HG03520 (cell line): ENCODE data around the gene PTPRN2.
"Not testable (repeated sequence)": the region's sequence is repeated elsewhere in the genome, so short reads cannot be mapped to it uniquely, and the experiment has no call there.

Experiments
- ATAC-seq: cut with Tn5 transposase; IDR thresholded peaks from one replicate; pipeline ENCODE4 v1.9.1; 2021; ENCODE audit warnings: mild to moderate bottlenecking, moderate library complexity; ENCODE audit not compliant: unreplicated experiment

Gene PTPRN2

DNA sequence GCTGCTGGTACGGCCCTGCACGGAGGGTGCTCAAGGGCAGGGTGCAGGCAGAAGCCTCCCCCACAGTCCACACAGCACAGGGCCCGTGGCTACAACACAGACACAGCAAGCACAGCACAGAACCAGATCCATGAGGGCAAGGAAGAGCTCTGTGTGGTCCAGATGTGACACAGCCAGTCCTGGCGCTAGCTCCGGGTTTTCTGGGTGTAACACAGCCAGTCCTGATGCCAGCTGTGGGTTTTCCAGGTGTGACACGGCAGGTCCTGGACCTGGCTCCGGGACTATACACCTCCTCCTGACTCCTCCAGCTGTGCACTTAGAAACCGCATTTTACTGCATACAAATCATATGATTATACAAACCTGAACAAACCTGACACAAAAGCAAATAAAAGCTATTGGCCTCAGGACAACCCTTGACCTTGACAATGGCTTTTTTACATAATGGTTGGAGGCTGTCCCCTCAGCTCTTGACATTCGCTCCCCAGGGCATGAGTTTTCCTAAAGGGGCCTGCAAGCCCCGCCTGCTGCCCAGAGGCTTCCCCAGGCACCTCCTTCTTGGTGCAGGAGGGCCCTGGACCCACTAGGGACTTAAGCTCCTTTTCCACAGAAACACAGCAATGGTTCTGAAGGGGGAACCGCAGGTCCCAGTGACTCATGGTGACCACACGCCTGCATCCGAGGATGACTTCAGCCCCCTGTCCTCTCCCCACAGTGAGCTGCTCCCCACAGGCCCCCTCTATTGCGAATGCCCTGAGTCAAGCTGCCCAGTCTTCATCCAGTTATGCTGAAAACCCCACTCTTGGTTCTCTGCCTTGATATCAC lies 209.6 kb downstream of the PTPRN2 start:
- no peak for ATAC-seq

DNA sequence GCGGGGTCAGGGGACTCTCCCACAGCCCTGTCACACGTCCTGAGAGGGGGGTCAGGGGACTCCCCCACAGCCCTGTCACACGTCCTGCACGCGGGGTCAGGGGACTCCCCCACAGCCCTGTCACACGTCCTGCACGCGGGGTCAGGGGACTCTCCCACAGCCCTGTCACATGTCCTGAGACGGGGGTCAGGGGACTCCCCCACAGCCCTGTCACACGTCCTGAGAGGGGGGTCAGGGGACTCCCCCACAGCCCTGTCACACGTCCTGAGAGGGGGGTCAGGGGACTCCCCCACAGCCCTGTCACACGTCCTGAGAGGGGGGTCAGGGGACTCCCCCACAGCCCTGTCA lies 210.8 kb downstream of the PTPRN2 start:
- ATAC-seq: not testable (repeated sequence)

DNA sequence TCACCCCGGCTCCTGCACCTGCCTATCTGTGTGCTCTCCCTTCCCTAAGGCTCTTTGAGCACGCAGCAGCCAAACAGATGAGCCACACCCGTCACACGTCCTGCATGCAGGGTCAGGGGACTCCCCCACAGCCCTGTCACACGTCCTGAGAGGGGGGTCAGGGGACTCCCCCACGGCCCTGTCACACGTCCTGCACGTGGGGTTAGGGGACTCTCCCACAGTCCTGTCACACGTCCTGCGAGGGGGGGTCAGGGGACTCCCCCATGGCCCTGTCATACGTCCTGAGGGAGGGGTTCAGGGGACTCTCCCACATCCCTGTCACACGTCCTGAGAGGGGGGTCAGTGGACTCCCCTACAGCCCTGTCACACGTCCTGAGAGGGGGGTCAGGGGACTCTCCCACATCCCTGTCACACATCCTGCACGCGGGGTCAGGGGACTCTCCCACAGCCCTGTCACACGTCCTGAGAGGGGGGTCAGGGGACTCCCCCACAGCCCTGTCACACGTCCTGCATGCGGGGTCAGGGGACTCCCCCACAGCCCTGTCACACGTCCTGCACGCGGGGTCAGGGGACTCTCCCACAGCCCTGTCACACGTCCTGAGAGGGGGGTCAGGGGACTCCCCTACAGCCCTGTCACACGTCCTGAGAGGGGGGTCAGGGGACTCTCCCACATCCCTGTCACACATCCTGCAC lies 211.3 kb downstream of the PTPRN2 start:
- ATAC-seq: not testable (repeated sequence)

DNA sequence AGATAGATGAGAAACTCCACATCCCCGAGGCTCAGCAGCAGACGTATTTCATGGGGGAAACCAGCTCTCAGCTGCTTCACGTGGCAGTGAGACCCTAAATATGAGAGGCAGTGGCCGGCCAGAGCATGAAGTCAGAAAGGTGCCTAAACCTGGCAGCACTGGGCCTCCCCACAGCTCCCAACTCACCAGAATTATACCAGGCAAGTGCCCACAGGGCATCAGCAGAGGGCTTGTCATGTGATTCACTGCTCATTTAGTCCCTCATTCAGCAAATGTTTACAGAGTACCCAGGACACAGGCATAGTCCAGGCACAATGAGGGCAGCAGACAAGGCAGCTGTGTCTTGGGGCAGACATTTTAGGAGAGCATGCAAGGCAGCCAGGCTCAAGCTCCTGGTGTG lies 212.6 kb downstream of the PTPRN2 start:
- no peak for ATAC-seq

DNA sequence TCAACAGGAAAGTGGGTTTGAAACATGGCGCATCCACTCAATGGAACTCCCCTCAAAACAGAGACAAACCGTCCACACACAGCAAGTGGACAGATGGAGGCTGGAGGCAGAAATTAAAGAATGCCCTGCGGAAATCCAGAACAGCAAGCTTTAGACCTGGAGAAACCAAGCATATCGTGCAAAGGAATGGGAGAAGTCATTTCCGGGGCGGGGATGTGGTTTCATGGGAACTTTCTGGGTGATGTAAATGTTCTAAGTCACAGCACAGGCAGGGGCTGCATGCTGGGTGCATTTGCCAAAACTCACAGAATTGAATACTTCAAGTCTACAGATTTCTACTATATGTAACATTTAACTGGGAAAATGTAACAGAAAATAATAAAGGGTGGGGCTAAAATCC lies 213.0 kb downstream of the PTPRN2 start:
- ATAC-seq: no peak

DNA sequence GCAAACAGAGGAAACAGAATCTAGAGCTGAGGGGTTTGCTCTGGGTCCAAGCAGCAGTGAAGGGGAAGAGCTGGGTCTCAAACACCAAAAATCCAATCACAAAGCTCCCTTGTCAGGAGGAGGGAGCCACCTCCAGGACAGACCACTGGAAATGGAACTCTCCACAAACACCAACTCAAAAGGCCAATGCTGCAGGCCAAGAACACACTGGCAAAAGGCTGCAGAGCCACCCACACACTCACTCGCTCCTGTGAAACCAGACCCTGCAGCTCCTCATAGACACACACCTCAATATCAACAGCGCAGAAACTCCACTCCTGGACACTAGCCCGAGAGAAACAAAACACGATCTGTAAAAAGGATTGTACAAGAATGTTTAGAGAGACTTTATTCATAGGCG lies 213.5 kb downstream of the PTPRN2 start:
- no peak for ATAC-seq

DNA sequence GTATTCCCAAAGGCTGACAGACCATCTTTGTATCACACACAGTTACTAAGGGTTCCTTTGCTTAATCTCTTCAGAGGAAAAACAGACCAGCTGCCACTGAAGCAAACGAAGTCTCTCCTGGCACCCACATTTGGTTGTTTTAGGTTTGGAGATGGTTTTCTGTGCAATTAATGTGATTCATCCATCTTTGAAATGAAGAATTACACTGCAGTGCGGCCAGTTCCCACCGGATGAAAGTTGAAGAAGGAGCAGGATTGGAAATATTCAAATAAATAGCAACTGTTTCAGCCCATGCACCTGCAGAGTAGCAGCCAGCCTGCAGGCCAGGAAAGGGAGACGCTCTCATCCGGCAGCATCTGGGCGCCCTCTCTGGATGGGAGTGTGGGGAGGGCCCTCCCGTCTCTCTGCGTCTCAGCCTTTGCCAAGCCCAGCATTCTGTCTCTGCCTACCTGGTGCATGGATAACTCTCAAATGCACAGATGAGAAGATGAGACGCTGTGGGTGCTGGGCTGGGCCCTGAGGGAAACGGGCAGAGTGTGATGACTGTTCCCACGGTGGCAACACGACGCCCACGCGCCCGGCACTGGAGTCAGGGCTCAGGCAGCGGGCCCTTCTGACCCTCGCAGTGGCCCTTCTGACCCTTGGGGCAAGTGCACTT lies 214.0 kb downstream of the PTPRN2 start:
- no peak for ATAC-seq

DNA sequence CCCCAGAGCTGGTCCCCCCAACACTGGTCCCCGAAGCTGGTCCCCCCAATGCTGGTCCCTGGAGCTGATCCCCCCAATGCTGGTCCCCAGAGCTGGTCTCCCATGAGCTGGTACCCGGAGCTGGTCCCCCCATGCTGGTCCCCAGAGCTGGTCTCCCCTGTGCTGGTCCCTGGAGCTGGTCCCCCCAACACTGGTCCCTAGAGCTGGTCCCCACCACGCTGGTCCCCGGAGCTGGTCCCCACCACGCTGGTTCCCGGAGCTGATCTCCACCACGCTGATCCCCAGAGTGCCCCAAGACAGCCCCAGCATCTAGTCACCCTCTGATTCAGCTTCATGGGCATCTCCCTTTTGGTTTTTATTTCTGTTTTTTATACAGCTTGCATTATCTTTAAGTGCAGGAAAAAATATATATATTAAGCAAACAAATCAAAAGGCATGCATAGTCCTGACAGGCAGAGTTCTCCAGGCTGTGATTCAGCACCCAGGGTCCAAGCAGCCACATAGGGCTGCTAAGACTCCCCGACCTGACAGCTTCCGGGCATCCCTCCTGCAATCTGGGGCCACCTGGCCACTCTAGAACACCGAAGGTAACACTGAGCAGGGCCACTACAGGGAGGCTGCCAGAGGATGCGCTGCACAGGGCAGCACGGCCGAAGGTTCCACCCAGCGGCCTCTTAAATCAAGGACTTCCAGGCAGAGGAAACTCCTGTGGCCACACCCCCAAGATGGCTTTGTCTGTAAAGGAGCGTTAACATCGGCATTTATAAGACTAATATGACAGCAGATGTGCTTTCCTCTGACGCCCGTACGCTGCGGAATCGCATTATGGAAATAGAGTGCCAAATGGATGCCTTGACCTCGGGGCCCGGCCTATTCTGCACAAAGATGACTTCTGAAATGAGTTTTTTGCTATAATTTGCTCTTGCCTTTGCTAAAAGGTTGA lies 215.0 kb downstream of the PTPRN2 start:
- ATAC-seq: no peak

DNA sequence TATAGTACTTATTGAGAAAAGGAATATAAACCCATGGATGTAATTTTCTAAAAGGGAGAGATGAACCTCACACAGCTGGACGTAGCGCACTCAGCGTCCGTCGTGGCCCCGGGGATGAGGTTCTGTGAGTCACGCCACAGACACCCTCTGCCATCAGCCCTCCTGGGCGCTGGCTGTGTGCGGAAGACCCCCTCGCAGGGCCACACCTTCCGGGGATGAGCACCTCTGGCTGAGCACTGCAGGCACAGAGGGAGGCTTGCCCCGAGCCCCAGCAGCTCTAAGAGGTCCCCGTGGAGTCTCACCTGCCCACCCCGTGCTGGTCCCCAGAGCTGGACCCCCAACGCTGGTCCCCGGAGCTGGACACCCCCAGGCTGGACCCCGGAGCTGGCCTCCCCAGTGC lies 215.8 kb downstream of the PTPRN2 start:
- ATAC-seq: no peak

DNA sequence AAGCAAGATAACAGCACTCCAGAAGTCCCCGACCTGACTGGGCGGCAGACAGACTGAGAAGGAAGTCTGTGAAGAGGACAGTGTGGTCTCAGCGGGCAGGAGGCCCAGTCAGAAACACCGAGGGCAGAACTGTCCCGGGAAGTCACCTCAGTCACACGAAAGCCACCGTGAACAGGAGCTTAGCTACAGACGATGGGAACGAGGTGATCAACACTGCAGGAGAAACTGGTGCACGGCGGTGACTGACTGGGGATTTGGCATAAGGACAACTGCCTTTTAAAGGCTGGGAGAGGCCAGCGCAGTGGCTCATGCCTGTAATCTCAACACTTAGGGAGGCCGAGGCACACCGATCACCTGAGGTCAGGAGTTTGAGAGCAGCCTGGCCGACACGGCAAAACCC lies 217.8 kb downstream of the PTPRN2 start:
- no peak for ATAC-seq

DNA sequence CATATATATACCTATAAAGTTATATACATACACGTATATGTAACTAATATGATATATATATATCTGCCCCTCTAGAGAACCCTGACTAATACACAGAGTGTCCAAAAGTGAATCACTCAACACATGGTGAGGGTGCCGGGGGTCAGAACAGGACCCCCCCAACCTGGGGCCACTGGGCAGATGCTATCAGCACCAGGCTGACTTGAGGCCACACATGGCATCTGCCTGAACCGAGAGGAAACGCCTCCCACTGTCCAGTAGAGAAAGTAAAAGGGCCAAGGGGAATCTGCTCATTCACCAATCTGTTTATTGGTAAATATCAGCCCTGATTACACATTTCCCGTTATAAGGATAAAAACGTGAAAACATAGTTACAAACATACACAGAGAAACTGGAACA lies 218.3 kb downstream of the PTPRN2 start:
- ATAC-seq: no peak

DNA sequence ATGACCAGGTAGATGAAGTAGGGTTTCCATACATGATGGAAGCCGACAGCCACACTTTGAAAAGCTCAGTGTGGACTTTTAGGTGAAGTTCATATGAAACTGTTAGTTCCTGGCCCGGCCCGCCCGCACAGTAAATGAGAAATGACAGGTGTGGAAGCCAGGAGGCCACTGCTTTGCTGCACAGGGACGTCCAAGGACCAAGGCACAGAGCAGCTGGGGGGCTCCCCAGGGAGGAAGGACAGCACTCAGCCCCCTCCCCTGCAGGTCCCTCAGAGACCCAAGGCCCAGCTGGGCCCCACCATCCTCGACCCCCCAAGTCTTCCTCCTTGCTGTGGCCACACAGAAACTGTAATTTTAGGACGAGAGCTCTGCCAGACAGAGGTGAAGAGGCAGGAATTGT lies 219.2 kb downstream of the PTPRN2 start:
- ATAC-seq: no peak

DNA sequence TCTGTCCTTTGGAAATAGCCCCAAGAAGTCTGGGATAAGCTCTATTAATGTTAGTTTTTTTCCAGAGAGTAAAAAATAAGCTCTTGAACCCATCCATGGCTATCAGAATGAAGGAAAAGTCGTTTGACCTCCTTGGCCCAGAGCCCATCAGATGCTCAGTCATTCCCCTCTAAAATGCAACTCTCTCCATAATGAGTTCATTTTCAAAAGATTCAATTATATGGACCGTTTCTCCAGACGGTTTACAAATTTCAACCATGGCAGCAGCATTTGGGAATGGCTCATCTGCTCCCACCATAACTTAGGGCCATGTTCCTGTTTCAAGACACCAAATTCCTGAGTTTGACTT lies 220.0 kb downstream of the PTPRN2 start:
- no peak for ATAC-seq

DNA sequence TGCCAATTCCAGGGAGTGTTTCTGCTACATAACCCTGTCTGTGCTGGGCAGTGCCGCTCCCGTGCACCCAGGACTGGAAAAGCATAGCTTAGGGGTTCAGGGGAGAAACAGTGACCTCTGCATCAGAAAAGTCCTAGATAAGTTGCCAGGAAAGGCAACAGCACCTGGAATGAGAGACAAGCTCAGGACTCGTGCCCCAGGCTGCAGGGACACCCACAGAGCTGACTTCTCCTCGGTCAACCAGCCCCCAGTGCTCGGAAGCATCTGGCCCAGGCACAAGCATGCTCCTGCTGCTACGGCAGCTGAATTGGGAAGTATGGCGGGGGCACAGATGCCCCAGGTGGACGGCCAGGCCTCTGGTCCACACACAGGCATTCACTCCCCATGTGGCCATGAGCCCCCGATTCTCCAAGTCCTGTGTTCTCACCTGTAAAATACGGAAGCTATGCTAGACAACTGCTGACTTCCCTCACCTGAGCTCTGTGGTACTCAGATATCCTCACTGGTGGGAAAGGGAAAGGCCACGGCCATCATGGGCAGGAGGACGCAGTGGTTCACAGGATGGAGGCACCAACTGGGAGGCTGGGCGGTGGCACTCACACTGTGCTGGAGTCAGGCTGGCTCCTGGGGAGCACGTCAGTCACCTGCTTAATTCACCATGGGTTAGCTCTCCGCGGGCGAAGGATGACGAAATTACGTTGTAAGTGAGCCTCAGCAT lies 220.5 kb downstream of the PTPRN2 start:
- ATAC-seq: no peak

DNA sequence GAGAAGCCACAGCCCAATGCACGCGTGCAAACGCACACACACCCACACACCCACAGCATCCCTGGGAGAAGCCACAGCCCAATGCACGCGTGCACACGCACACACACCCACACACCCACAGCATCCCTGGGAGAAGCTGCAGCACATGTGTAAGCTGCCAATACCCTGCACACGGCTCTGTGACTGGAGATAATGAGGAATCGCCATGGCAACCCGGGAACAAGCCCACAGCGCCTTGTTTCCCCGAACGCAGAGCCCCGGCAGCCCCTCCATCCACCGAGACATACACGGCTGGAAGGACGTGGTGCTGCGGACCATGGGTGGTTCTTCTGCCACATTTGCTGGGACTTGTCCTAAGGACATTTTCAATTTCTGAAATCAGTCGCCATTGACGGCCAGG lies 221.3 kb downstream of the PTPRN2 start:
- ATAC-seq: no peak

DNA sequence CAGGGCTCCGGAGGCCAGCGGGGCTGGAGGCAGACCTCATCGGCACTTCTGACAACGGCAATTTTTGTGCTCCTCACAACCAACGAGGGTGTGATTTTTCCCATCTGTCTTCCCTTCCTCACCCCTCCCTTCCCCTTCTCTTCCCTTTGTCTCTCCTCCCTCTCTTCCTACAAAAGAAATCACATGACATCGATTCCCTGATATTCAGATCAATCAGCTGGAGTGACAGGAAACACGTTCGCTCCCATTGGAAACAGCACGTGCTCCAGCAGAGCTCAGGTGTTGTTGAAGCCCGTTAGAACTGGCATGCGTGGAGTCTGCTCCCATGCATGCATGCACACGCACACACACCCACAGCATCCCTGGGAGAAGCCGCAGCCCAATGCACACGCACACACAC lies 222.4 kb downstream of the PTPRN2 start:
- ATAC-seq: no peak

DNA sequence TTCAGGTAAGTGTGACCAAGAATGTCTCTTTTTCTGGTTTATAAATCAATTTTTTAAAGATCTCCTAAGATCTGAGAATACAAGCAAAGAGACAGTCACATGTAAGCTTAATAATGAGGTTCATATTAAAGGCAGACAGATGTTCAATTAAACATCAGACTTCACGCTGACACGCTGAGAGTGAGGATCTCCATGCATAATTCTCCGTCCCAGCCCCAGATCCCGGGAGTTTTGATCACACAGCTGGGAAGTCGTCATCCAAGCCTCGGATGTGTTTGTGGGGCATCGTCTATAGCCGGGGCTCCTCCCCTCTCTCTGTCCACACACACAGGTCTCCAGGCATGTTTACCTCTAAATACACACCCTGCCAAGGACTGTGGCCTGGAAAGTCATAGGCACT lies 223.2 kb downstream of the PTPRN2 start:
- no peak for ATAC-seq

DNA sequence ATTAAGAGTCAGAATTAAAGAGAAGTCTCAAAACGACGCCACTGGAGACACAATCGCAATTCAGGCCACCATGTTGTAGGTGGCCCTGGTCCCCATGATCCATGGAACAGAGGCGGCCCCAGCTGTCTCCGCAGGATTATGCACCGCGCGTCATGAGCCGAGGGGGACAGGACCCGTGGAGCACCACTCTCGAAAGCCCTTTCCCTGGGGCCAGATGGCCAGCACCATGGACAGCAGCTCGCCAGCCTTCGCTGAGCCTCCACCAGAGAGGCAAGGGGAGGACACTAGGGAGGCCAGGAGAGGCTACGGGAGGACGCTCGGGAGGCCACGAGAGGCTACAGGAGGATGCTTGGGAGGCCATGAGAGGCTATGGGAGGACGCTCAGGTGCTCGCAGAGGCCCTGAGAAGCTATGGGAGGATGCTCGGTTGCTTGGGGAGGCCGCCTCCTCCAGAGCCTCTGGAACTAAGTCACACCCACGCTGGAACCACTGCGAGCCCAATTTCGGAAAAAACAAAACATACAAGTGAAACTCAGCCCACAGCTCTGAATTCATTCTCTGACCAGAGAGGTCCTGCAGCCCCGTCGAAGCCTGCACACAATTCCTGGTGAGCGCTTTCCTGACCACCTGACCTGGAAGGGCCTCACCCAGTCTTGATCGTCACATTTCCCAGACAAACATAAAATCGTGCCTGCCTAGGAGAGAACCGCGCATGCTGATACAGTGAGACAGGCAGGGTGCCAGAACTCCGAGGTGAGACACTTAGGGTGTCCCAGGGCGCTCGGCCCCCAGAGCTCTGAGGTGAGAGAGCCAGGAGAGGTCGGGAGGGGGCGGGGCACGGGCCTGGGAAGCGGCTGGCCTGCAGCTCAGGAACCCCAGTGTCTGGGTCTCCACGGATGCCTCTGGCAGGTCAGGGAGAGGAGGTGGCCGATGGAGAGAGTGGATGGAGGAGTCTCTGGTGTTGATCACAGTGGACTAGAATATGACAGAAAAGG lies 224.4 kb downstream of the PTPRN2 start:
- ATAC-seq: no peak

DNA sequence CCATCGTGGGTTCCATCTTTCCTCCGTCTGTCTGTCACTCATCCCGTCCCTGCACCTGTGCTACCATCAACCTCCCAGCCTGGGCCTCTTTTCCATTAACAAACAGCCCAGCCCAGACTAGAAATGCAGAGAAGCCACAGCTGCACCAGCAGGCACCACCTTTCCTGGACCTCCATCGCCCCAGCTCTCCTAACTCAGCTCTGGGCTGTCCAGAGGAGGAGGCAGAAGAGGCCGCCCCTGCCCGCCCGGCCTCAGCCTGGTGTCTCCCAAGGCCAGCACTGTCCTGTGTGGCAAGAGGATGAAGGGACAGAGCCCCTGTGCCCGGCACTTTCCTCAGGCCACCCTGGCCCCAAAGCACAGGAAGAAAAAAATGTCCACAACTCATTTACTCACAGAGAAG lies 225.6 kb downstream of the PTPRN2 start:
- ATAC-seq: no peak
